ENCODE measurements around the gene PAPSS1. TPM values are rescaled to one million over a fixed set of nuclear protein-coding genes. Genes with fewer than 3 reads are reported as not detected.
A peak's percentile ranks its signal among the peaks of the same experiment; 100 is the strongest.

PAPSS1 gene
- total RNA-seq, 1 experiment from 2014 or later = 83.6 TPM

- Histone ChIP-seq H4K8ac (replicated peaks; ENCODE audit: insufficient read length, low read depth, low read length) (no peak overlapping the region), H3K79me1 (ENCODE audit: insufficient read depth, low read depth, low read length, poor library complexity, severe bottlenecking) (no peaks in the 10 kb centered on the region), H3K18ac (ENCODE audit: insufficient read length, low read depth, low read length) (no peak overlapping the region), H3K14ac (ENCODE audit: insufficient read depth, low read length) (no peak overlapping the region), H3K4me1 (ENCODE audit: insufficient read depth, low read length) (no peaks in the 10 kb centered on the region; the same call in 1 of the 2 replicates), H2AFZ (ENCODE audit: low read length) (no peak overlapping the region), H3K9ac (ENCODE audit: extremely low read depth, insufficient read length, low read length) (no peak overlapping the region), H3K4ac (ENCODE audit: low read depth, low read length) (no peak overlapping the region), H3K23me2 (ENCODE audit: insufficient read length, low read depth, low read length, poor library complexity, severe bottlenecking) (no peaks in the 10 kb centered on the region), H2BK20ac (ENCODE audit: low read depth, low read length, poor library complexity, severe bottlenecking) (no peak overlapping the region), H2BK120ac (ENCODE audit: low read depth, low read length, poor library complexity, severe bottlenecking) (no peak overlapping the region), H3K27me3 (ENCODE audit: insufficient read depth, low read length) (no peaks in the 10 kb centered on the region), H4K91ac (ENCODE audit: insufficient read length, low read depth, low read length) (no peak overlapping the region), H3K9me3 (ENCODE audit: control insufficient read depth, low read depth, low read length) (no peaks in the 10 kb centered on the region), H3K4me2 (ENCODE audit: insufficient read depth, insufficient read length, low read length) (no peak overlapping the region), H3K56ac (ENCODE audit: insufficient read length, low read depth, low read length) (no peak overlapping the region), H4K5ac (ENCODE audit: insufficient read length, low read depth, low read length) (no peak overlapping the region), H3K23ac (ENCODE audit: insufficient read length, low read depth, low read length) (no peak overlapping the region), H3K79me2 (ENCODE audit: insufficient read depth, low read length) (no peaks in the 10 kb centered on the region), H2AK5ac (ENCODE audit: insufficient read length, low read length) (no peak overlapping the region), H2BK12ac (ENCODE audit: insufficient read length, low read depth, low read length) (no peak overlapping the region), H2BK15ac (ENCODE audit: low read depth, low read length) (no peak overlapping the region), H3K27ac (ENCODE audit: insufficient read length, low read depth, low read length) (no peak overlapping the region), H4K20me1 (ENCODE audit: control insufficient read depth, insufficient read depth, insufficient read length) (no peaks in the 10 kb centered on the region), H2BK5ac (ENCODE audit: insufficient read length, low read length) (no peak overlapping the region), H3T11ph (ENCODE audit: low read length) (no peak overlapping the region)
- Mint-ChIP-seq H3K27ac (peak overlapping the region in 1 of 3 experiments; percentile 44; a peak in 1 of 7 replicates), H3K36me3 (ENCODE audit: insufficient read depth in 1 of 3, low read depth in 3 of 3) (peaks cover 2 to 37% (median 29%) of the 10 kb centered on the region in 3 experiments; a peak in 5 of 7 replicates), H3K9me3 (no peaks in the 10 kb centered on the region), H3K27me3 (ENCODE audit: low read depth) (no peaks in the 10 kb centered on the region), H3K4me3 (no peak overlapping the region), H3K4me1 (peaks cover 7% of the 10 kb centered on the region in 2 experiments)
- no peak for TF ChIP-seq CTCF (conservative IDR thresholded peaks at IDR 0.05)
- no peak for DNase-seq
- WGBS (ENCODE audit: extremely low coverage, insufficient read length, low lambda C conversion rate) = no CpG with 5 or more reads among the region's 1 CpG
Measured at GRCh38 chr4:107685740-107686139, 34.3 kb downstream of the PAPSS1 start.

Data from H9 (cell line).